Large intestine (tissue), 3 donors: ENCODE data around the gene ZNF688. TPM values are rescaled to one million over a fixed set of nuclear protein-coding genes. Genes with fewer than 3 reads are reported as not detected.
A peak's percentile ranks its signal among the peaks of the same experiment; 100 is the strongest.
"Not testable (repeated sequence)": the region's sequence is repeated elsewhere in the genome, so short reads cannot be mapped to it uniquely, and the experiment has no call there.

Source experiments
- DNase-seq, 2 donors: peaks; one replicate each; pipeline versions ENCODE4 v3.0.0 to v3.0.0-alpha.2; 2013
- H3K27ac ChIP-seq: one replicate; pipeline ENCODE4 v1.5.1; 2013; ENCODE audit warnings: low read length
- H3K27me3 ChIP-seq: 2 replicates; pipeline ENCODE4 v1.6.1; 2013; ENCODE audit warnings: low read length; ENCODE audit not compliant: control insufficient read depth, insufficient read depth
- H3K36me3 ChIP-seq: 2 replicates; pipeline ENCODE4 v1.6.1; 2013; ENCODE audit warnings: low read length; ENCODE audit not compliant: control insufficient read depth, insufficient read depth
- H3K4me1 ChIP-seq: one replicate; pipeline ENCODE4 v1.6.1; 2013; ENCODE audit warnings: low read length; ENCODE audit not compliant: control insufficient read depth, insufficient read depth
- H3K4me3 ChIP-seq: one replicate; pipeline ENCODE4 v1.5.1; 2013; ENCODE audit warnings: low read length
- H3K9me3 ChIP-seq: one replicate; pipeline ENCODE4 v1.6.1; 2013; ENCODE audit warnings: mild to moderate bottlenecking, low read depth, low read length, moderate library complexity; ENCODE audit not compliant: control insufficient read depth
- WGBS: methylation state at CpG from one replicate; pipeline ENCODE4 v1.1.5; 2013; ENCODE audit warnings: low lambda C conversion rate; ENCODE audit not compliant: insufficient coverage; 5-methylcytosine and 5-hydroxymethylcytosine counted together
- polyA plus RNA-seq: library from polyadenylated mRNA; unstranded; fragments of 120-200 nt; gene quantifications from one replicate; pipeline ENCODE4 v1.2.1, GENCODE V29; 2013

The ZNF688 gene
- polyA plus RNA-seq, 1 donor, result 15.8 TPM

- DNase-seq, result peak; percentile 80 to 91
- H3K27ac ChIP-seq, result peak overlapping the region; percentile 86
- no peaks in the 10 kb centered on the region for H3K36me3 ChIP-seq
- H3K9me3 ChIP-seq, result no peaks in the 10 kb centered on the region
- no peaks in the 10 kb centered on the region for H3K27me3 ChIP-seq
- H3K4me1 ChIP-seq, result peaks cover 57% of the 10 kb centered on the region
- no CpG with 5 or more reads among the region's 10 CpGs for WGBS
- H3K4me3 ChIP-seq, result peak overlapping the region; percentile 28
Measured at GRCh38 chr16:30541502-30542329, 29.8 kb downstream of the ZNF688 start.

GRCh38 chr16:30540916-30541464 is 30.5 kb downstream of the ZNF688 start:
- H3K27ac ChIP-seq, result peak overlapping the region; percentile 86
- peaks cover 57% of the 10 kb centered on the region for H3K4me1 ChIP-seq
- peak; percentile 60 to 80 for DNase-seq
- not testable (repeated sequence) for H3K36me3 ChIP-seq, H3K4me3 ChIP-seq, H3K9me3 ChIP-seq, H3K27me3 ChIP-seq
- no CpG with 5 or more reads among the region's 9 CpGs for WGBS

DNA sequence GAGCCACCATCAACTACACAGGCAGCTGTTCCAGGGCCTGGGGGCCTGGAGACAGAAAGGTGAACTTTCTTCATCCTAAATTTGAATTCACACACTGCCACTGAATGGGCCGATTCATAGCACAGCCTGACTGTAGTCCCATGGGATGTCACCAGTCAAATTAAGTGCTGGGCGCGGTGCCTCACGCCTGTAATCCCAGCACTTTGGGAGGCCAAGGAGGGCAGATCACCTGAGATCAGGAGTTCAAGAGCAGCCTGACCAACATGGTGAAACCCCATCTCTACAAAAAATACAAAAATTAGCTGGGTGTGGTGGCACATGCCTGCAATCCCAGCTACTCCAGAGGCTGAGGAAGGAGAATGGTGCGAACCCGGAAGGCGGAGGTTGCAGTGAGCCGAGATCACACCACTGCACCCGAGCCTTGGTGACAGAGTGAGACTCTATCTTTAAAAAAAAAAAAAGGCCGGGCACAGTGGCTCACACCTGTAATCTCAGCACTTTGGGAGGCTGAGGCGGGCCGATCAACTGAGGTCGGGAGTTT is 31.5 kb downstream of the ZNF688 start:
- H3K9me3 ChIP-seq, H3K4me3 ChIP-seq, H3K27me3 ChIP-seq, H3K36me3 ChIP-seq, DNase-seq: not testable (repeated sequence)
- Histone ChIP-seq H3K4me1 (peaks cover 62% of the 10 kb centered on the region), H3K27ac (peak overlapping the region; percentile 86)
- no CpG with 5 or more reads among the region's 13 CpGs for WGBS

- peak overlapping the region; percentile 86 for H3K27ac ChIP-seq
- no peaks in the 10 kb centered on the region for H3K36me3 ChIP-seq
- H3K9me3 ChIP-seq, result no peaks in the 10 kb centered on the region
- no peaks in the 10 kb centered on the region for H3K27me3 ChIP-seq
- no CpG with 5 or more reads among the region's 8 CpGs for WGBS
- peaks cover 54% of the 10 kb centered on the region for H3K4me1 ChIP-seq
- H3K4me3 ChIP-seq, result no peak overlapping the region
- DNase-seq, result peak in 1 of 2 donors; percentile 55
Measured at GRCh38 chr16:30539000-30539964, 32.2 kb downstream of the ZNF688 start.

DNA sequence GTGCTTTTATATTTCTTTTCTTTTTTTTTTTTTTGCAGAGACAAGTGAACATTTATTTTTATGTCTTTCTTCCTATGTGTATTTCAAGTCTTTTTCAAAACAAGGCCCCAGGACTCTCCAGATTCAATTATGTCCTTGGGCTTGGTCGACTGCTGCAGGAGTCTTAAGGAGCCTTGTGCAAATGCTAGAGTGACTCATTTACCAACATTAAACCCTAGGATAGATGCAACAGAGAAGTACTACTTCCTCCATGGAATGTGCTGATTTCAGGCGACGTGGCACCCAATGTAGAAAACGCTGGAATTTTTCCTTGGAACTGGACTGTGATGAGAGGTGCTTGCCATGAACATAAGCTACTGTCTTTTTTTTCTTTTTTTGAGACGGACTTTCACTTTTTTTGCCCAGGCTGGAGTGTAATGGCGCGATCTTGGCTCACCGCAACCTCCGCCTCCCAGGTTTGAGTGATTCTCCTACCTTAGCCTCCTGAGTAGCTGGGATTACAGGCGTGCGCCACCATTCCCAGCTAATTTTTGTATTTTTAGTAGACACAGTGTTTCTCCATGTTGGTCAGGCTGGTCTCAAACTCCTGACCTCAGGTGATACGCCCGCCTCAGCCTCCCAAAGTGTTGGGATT is 35.0 kb downstream of the ZNF688 start:
- H3K27me3 ChIP-seq, H3K4me3 ChIP-seq, H3K9me3 ChIP-seq, DNase-seq: not testable (repeated sequence)
- peaks cover 14% of the 10 kb centered on the region for H3K36me3 ChIP-seq
- H3K4me1 ChIP-seq, result peaks cover 41% of the 10 kb centered on the region
- WGBS, result 83% methylated on average over 1 of the region's 13 CpGs
- H3K27ac ChIP-seq, result peak overlapping the region; percentile 95

DNA sequence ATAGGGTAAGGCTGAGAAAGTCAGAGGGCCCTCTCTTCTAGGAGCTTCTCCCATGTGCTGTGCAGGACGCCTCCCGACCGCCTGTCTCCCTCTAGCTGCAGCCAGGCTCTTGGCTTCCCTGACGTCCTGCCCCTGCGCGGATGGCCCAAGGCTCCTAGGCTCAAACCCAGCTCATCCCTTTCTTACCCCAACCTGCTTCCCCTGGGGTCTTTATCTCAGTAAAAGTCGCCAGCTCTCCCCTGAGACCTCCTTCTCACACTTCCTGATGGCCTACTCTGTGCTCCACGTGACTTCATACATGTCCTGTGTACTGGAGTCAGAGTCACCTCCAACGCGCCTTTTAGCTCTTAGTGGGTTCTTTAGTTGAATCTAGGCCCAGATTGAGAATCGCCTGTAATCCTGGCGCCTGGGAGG is 35.7 kb downstream of the ZNF688 start:
- 100% methylated on average over 1 of the region's 12 CpGs for WGBS
- peaks cover 22% of the 10 kb centered on the region for H3K36me3 ChIP-seq
- peak overlapping the region; percentile 95 for H3K27ac ChIP-seq
- H3K27me3 ChIP-seq, result no peaks in the 10 kb centered on the region
- peak overlapping the region; percentile 79 for H3K4me3 ChIP-seq
- DNase-seq, result peak; percentile 82 to 86
- peaks cover 42% of the 10 kb centered on the region for H3K4me1 ChIP-seq
- H3K9me3 ChIP-seq, result peaks cover 4% of the 10 kb centered on the region

- H3K36me3 ChIP-seq, result peaks cover 25% of the 10 kb centered on the region
- DNase-seq, result no peak
- peaks cover 42% of the 10 kb centered on the region for H3K4me1 ChIP-seq
- peak overlapping the region; percentile 95 for H3K27ac ChIP-seq
- peak overlapping the region; percentile 79 for H3K4me3 ChIP-seq
- peaks cover 4% of the 10 kb centered on the region for H3K9me3 ChIP-seq
- H3K27me3 ChIP-seq, result no peaks in the 10 kb centered on the region
- WGBS, result 0% methylated on average over 1 of the region's 18 CpGs
Measured at GRCh38 chr16:30535106-30535776, 36.3 kb downstream of the ZNF688 start.

- H3K27me3 ChIP-seq, result no peaks in the 10 kb centered on the region
- H3K9me3 ChIP-seq, result peaks cover 4% of the 10 kb centered on the region
- peaks cover 35% of the 10 kb centered on the region for H3K4me1 ChIP-seq
- H3K36me3 ChIP-seq, result peaks cover 25% of the 10 kb centered on the region
- DNase-seq, result peak; percentile 90 to 96
- H3K4me3 ChIP-seq, result peak within 1 kb of the TSS; percentile 79
- peak within 1 kb of the TSS; percentile 95 for H3K27ac ChIP-seq
- no CpG with 5 or more reads among the region's 70 CpGs for WGBS
Measured at GRCh38 chr16:30534368-30535105, 37.0 kb downstream of the ZNF688 start, which contains the start of gene ZNF747. Gene ZNF747, minus strand, starts transcription at chr16:30534858. Its CDS starts 179 bp downstream, at chr16:30534679.
